WTC11 (cell line): ENCODE data around the gene KCNN4. TPM values are rescaled to one million over a fixed set of nuclear protein-coding genes. Genes with fewer than 3 reads are reported as not detected.

Source experiments
- ATAC-seq: fragments of 200-7000 bp; cut with Tn5 transposase; 2 replicates; pipeline ENCODE4 v1.10.0; 2021; ENCODE audit warnings: mild to moderate bottlenecking, moderate library complexity
- CTCF ChIA-PET: fragments of 300-600 bp; sonication (Branson Sonifier 250); formaldehyde crosslinking; loops from one replicate; lab custom pipeline; 2021; ENCODE audit warnings: antibody characterized with exemption; lab: Charles Lee
- POLR2A ChIA-PET: fragments of 350-600 bp; sonication (Branson Sonifier 250); formaldehyde crosslinking; loops from one replicate; lab custom pipeline; 2021; ENCODE audit warnings: antibody characterized with exemption; lab: Charles Lee
- DNase-seq: peaks from one replicate; pipeline ENCODE4 v3.0.0; 2021; ENCODE audit warnings: low spot score
- H3K27ac Mint-ChIP-seq: 2 replicates; pipeline ENCODE4 v1.8.0; 2021; ENCODE audit warnings: mixed read lengths
- H3K27me3 Mint-ChIP-seq: 2 replicates; pipeline ENCODE4 v1.8.0; 2021; ENCODE audit warnings: low read depth, mild to moderate bottlenecking, moderate library complexity, mixed read lengths
- H3K36me3 Mint-ChIP-seq: 2 replicates; pipeline ENCODE4 v1.8.0; 2021; ENCODE audit warnings: mixed read lengths
- H3K4me1 Mint-ChIP-seq: 2 replicates; pipeline ENCODE4 v1.8.0; 2022; ENCODE audit warnings: mixed read lengths
- H3K4me3 Mint-ChIP-seq: 2 replicates; pipeline ENCODE4 v1.8.0; 2021; ENCODE audit warnings: mild to moderate bottlenecking, moderate library complexity, mixed read lengths
- H3K9me3 Mint-ChIP-seq: 2 replicates; pipeline ENCODE4 v1.8.0; 2021; ENCODE audit warnings: mixed read lengths
- ARID4B ChIP-seq: sonication (generic); formaldehyde crosslinking; IDR thresholded peaks from 2 replicates; pipeline ENCODE4 v1.8.0; 2023; ENCODE audit warnings: missing genetic modification reagents, mild to moderate bottlenecking, borderline replicate concordance
- ATF2 ChIP-seq: sonication (generic); formaldehyde crosslinking; IDR thresholded peaks from 2 replicates; pipeline ENCODE4 v1.8.1; 2022; ENCODE audit warnings: low read depth, missing genetic modification reagents, borderline replicate concordance
- ATF6 ChIP-seq: sonication (generic); formaldehyde crosslinking; IDR thresholded peaks from 2 replicates; pipeline ENCODE4 v1.8.1; 2023; ENCODE audit warnings: mild to moderate bottlenecking, missing genetic modification reagents
- CBFB ChIP-seq: sonication (generic); formaldehyde crosslinking; IDR thresholded peaks from 2 replicates; pipeline ENCODE4 v1.8.1; 2022; ENCODE audit warnings: mild to moderate bottlenecking, low read depth, missing genetic modification reagents
- CTCF ChIP-seq: fragments of 200-600 bp; IDR thresholded peaks from 2 replicates; pipeline ENCODE4 v1.8.0; 2022; ENCODE audit warnings: antibody characterized with exemption
- E2F5 ChIP-seq: sonication (generic); formaldehyde crosslinking; IDR thresholded peaks from 2 replicates; pipeline ENCODE4 v1.8.1; 2022; ENCODE audit warnings: mild to moderate bottlenecking, moderate library complexity, missing genetic modification reagents
- EMX1 ChIP-seq: fragments of 250-450 bp; sonication (Bioruptor Pico); IDR thresholded peaks from 2 replicates; pipeline ENCODE4 v1.8.0; 2021; ENCODE audit warnings: mild to moderate bottlenecking
- IRF1 ChIP-seq: sonication (generic); formaldehyde crosslinking; IDR thresholded peaks from 2 replicates; pipeline ENCODE4 v1.8.0; 2023; ENCODE audit warnings: missing genetic modification reagents
- JUN ChIP-seq: sonication (generic); formaldehyde crosslinking; IDR thresholded peaks from 2 replicates; pipeline ENCODE4 v1.8.0; 2023; ENCODE audit warnings: mild to moderate bottlenecking, missing genetic modification reagents
- NR3C1 ChIP-seq: sonication (generic); formaldehyde crosslinking; conservative IDR thresholded peaks from 2 replicates; pipeline ENCODE4 v1.8.1; 2023; ENCODE audit warnings: low read depth, mild to moderate bottlenecking, missing genetic modification reagents
- TEAD4 ChIP-seq: sonication (generic); formaldehyde crosslinking; IDR thresholded peaks from 2 replicates; pipeline ENCODE4 v1.8.0; 2022; ENCODE audit warnings: mild to moderate bottlenecking, missing genetic modification reagents
- TP53 ChIP-seq: sonication (generic); formaldehyde crosslinking; IDR thresholded peaks from 2 replicates; pipeline ENCODE4 v1.8.1; 2023; ENCODE audit warnings: mild to moderate bottlenecking, missing genetic modification reagents
- ZNF396 ChIP-seq: fragments of 250-450 bp; sonication (Bioruptor Pico); IDR thresholded peaks from 2 replicates; pipeline ENCODE4 v1.8.0; 2021; ENCODE audit warnings: mild to moderate bottlenecking, moderate library complexity, borderline replicate concordance
- ZNF416 ChIP-seq: fragments of 250-450 bp; sonication (Bioruptor Pico); IDR thresholded peaks from 2 replicates; pipeline ENCODE4 v1.9.0; 2021; ENCODE audit warnings: mild to moderate bottlenecking, inconsistent platforms
- ZNF425 ChIP-seq: fragments of 250-450 bp; sonication (Bioruptor Pico); conservative IDR thresholded peaks from 2 replicates; pipeline ENCODE4 v1.9.0; 2021; ENCODE audit warnings: mild to moderate bottlenecking
- total RNA-seq: library from RNA; stranded (reverse); gene quantifications from 3 replicates; pipeline ENCODE4 v1.2.3, GENCODE V29; 2021

KCNN4 gene
- total RNA-seq, 1 experiment from 2014 or later: 0.98 TPM

- TF ChIP-seq ZNF416 (CRISPR knock-in tag) (no peak), NR3C1 (CRISPR knock-in tag) (no peak)
Observed at GRCh38 chr19:43798026-43798545, 17.3 kb upstream of the KCNN4 start (continued).

GRCh38 chr19:43797556-43797955 lies 16.8 kb upstream of the KCNN4 start:
- Mint-ChIP-seq H3K4me3 (peak overlapping the region; percentile 80; the same call in 1 of the 2 replicates), H3K36me3 (no peaks in the 10 kb centered on the region), H3K4me1 (peaks cover 5% of the 10 kb centered on the region; the same call in 1 of the 2 replicates), H3K9me3 (peaks cover 4% of the 10 kb centered on the region; the same call in 1 of the 2 replicates), H3K27me3 (peaks cover 85% of the 10 kb centered on the region), H3K27ac (no peak overlapping the region)
- POLR2A ChIA-PET: no interaction called here
- no peak for TF ChIP-seq E2F5 (CRISPR knock-in tag)
- no peak for ATAC-seq
- DNase-seq: no peak
- CTCF ChIA-PET: interaction anchor here (1.0 to 1.7 kb wide), 3 partner anchors 12 to 52 kb away, joined by 3 to 6 read pairs (median 6); no protein-coding TSS in a partner anchor

GRCh38 chr19:43797118-43797517 lies 16.3 kb upstream of the KCNN4 start:
- peak overlapping the region; percentile 29; the same call in 1 of the 2 replicates for H3K4me3 Mint-ChIP-seq
- CTCF ChIA-PET: interaction anchor here (0.8 to 1.7 kb wide), 4 partner anchors 12 to 52 kb away, joined by 3 to 6 read pairs (median 5); no protein-coding TSS in a partner anchor
- POLR2A ChIA-PET: no interaction called here
- peaks cover 5% of the 10 kb centered on the region; the same call in 1 of the 2 replicates for H3K4me1 Mint-ChIP-seq
- H3K27me3 Mint-ChIP-seq: peaks cover 85% of the 10 kb centered on the region
- no peaks in the 10 kb centered on the region for H3K36me3 Mint-ChIP-seq
- no peak for ATAC-seq
- no peak for DNase-seq
- H3K27ac Mint-ChIP-seq: no peak overlapping the region
- H3K9me3 Mint-ChIP-seq: peaks cover 4% of the 10 kb centered on the region; the same call in 1 of the 2 replicates
- TF ChIP-seq ARID4B (no peak), ATF2 (CRISPR knock-in tag) (no peak), CTCF (no peak), EMX1 (CRISPR knock-in tag) (no peak), IRF1 (CRISPR knock-in tag) (no peak), ATF6 (CRISPR knock-in tag) (no peak), TEAD4 (CRISPR knock-in tag) (no peak), TP53 (no peak), ZNF396 (CRISPR knock-in tag) (no peak), CBFB (CRISPR knock-in tag) (no peak), ZNF425 (CRISPR knock-in tag) (no peak), E2F5 (CRISPR knock-in tag) (no peak), JUN (CRISPR knock-in tag) (no peak)
